HEK293 (cell line): ENCODE measurements around the gene ERGIC1.
A peak's percentile ranks its signal among the peaks of the same experiment; 100 is the strongest.

Source experiments
- CTCF ChIA-PET: fragments of 350-600 bp; formaldehyde crosslinking; extraction: SDS; loops from one replicate; lab custom pipeline; 2021; ENCODE audit warnings: antibody characterized with exemption; lab: Yijun Ruan, JAX
- POLR2A ChIA-PET: fragments of 300-600 bp; formaldehyde crosslinking; extraction: SDS; loops from one replicate; lab custom pipeline; 2020; ENCODE audit warnings: antibody characterized with exemption, inconsistent platforms; lab: Yijun Ruan, JAX
- H3K27ac ChIP-seq: fragments of 200-500 bp; sonication (Bioruptor generic); 2 replicates; pipeline ENCODE4 v1.5.1; 2014; ENCODE audit warnings: low read depth, low read length, control low read depth, inconsistent platforms; ENCODE audit errors: extremely low read depth
- H3K36me3 ChIP-seq, 2 experiments: fragments of 200-500 bp in 1 of 2; sonication (Bioruptor generic) in 1 of 2; 1 replicate in 1 of 2; 2 replicates in 1 of 2; pipeline ENCODE4 v1.5.1; 2014 to 2017; ENCODE audit warnings: inconsistent platforms in 2 of 2, low read length in 2 of 2; ENCODE audit not compliant: control insufficient read depth in 2 of 2, insufficient read depth in 1 of 2
- H3K4me1 ChIP-seq: fragments of 200-500 bp; sonication (Bioruptor generic); 2 replicates; pipeline ENCODE4 v1.5.1; 2014; ENCODE audit warnings: mild to moderate bottlenecking, low read length, inconsistent platforms; ENCODE audit not compliant: control insufficient read depth, insufficient read depth
- H3K4me3 ChIP-seq: 2 replicates; pipeline ENCODE4 v1.5.1; 2011; ENCODE audit warnings: low read depth, mild to moderate bottlenecking, control low read depth, low read length, moderate library complexity
- H3K9me3 ChIP-seq: fragments of 200-500 bp; sonication (Bioruptor generic); 2 replicates; pipeline ENCODE4 v1.5.1; 2014; ENCODE audit warnings: low read depth, low read length, inconsistent platforms; ENCODE audit not compliant: control insufficient read depth, insufficient read depth
- EGR2 ChIP-seq: fragments of 450-650 bp; formaldehyde crosslinking; IDR thresholded peaks from 2 replicates; pipeline ENCODE4 v1.5.1; 2016; ENCODE audit warnings: low read depth, missing biosample characterization, missing genetic modification characterization
- FEZF1 ChIP-seq: fragments of 450-650 bp; formaldehyde crosslinking; IDR thresholded peaks from 2 replicates; pipeline ENCODE4 v1.5.1; 2016; ENCODE audit warnings: missing biosample characterization, missing genetic modification characterization
- GLI4 ChIP-seq: fragments of 450-650 bp; formaldehyde crosslinking; IDR thresholded peaks from 2 replicates; pipeline ENCODE4 v1.5.1; 2016; ENCODE audit warnings: missing biosample characterization, missing genetic modification characterization
- GLIS1 ChIP-seq: fragments of 450-650 bp; formaldehyde crosslinking; IDR thresholded peaks from 2 replicates; pipeline ENCODE4 v1.5.1; 2016; ENCODE audit warnings: missing biosample characterization, missing genetic modification characterization
- GLIS2 ChIP-seq: fragments of 450-650 bp; formaldehyde crosslinking; IDR thresholded peaks from 2 replicates; pipeline ENCODE4 v1.5.1; 2016; ENCODE audit warnings: missing biosample characterization, missing genetic modification characterization
- SP2 ChIP-seq: fragments of 450-650 bp; formaldehyde crosslinking; IDR thresholded peaks from 2 replicates; pipeline ENCODE4 v1.5.1; 2016; ENCODE audit warnings: missing biosample characterization, missing genetic modification characterization
- TRIM28 ChIP-seq: IDR thresholded peaks from 2 replicates; pipeline ENCODE4 v1.6.1; 2011; ENCODE audit warnings: low read length, control low read depth, borderline replicate concordance
- YY1 ChIP-seq: fragments of 450-650 bp; formaldehyde crosslinking; IDR thresholded peaks from 2 replicates; pipeline ENCODE4 v1.5.1; 2018; ENCODE audit warnings: missing biosample characterization, missing genetic modification characterization
- ZBTB20 ChIP-seq: fragments of 450-650 bp; formaldehyde crosslinking; IDR thresholded peaks from 2 replicates; pipeline ENCODE4 v1.5.1; 2016; ENCODE audit warnings: missing biosample characterization, missing genetic modification characterization
- ZFHX2 ChIP-seq: fragments of 450-650 bp; formaldehyde crosslinking; conservative IDR thresholded peaks from 2 replicates; pipeline ENCODE4 v1.5.1; 2016; ENCODE audit warnings: missing biosample characterization, missing genetic modification characterization
- ZNF19 ChIP-seq: fragments of 450-650 bp; formaldehyde crosslinking; IDR thresholded peaks from 2 replicates; pipeline ENCODE4; 2016; ENCODE audit warnings: missing biosample characterization, missing genetic modification characterization, low read depth
- ZNF202 ChIP-seq: fragments of 450-650 bp; formaldehyde crosslinking; IDR thresholded peaks from 2 replicates; pipeline ENCODE4 v1.5.1; 2016; ENCODE audit warnings: missing biosample characterization, missing genetic modification characterization, borderline replicate concordance
- ZNF292 ChIP-seq: fragments of 450-650 bp; formaldehyde crosslinking; IDR thresholded peaks from 2 replicates; pipeline ENCODE4 v1.5.1; 2016; ENCODE audit warnings: low read depth, missing biosample characterization, missing genetic modification characterization, borderline replicate concordance
- ZNF335 ChIP-seq: fragments of 450-650 bp; formaldehyde crosslinking; conservative IDR thresholded peaks from 2 replicates; pipeline ENCODE4 v1.5.1; 2016; ENCODE audit warnings: missing biosample characterization, missing genetic modification characterization
- ZNF350 ChIP-seq: fragments of 450-650 bp; formaldehyde crosslinking; IDR thresholded peaks from 2 replicates; pipeline ENCODE4 v1.5.0; 2017; ENCODE audit warnings: missing biosample characterization, mild to moderate bottlenecking, missing genetic modification characterization
- ZNF354C ChIP-seq: fragments of 450-650 bp; formaldehyde crosslinking; IDR thresholded peaks from 2 replicates; pipeline ENCODE4 v1.5.1; 2016; ENCODE audit warnings: missing biosample characterization, missing genetic modification characterization, low read depth, borderline replicate concordance
- ZNF394 ChIP-seq: fragments of 450-650 bp; formaldehyde crosslinking; IDR thresholded peaks from 2 replicates; pipeline ENCODE4 v1.5.1; 2016; ENCODE audit warnings: missing biosample characterization, missing genetic modification characterization, mild to moderate bottlenecking, moderate library complexity, borderline replicate concordance
- ZNF416 ChIP-seq: fragments of 450-650 bp; formaldehyde crosslinking; IDR thresholded peaks from 2 replicates; pipeline ENCODE4 v1.5.1; 2016; ENCODE audit warnings: missing biosample characterization, missing genetic modification characterization
- ZNF529 ChIP-seq: fragments of 450-650 bp; formaldehyde crosslinking; IDR thresholded peaks from 2 replicates; pipeline ENCODE4 v1.5.1; 2017; ENCODE audit warnings: missing genetic modification characterization, missing biosample characterization; ENCODE audit not compliant: insufficient replicate concordance
- ZNF561 ChIP-seq: fragments of 450-650 bp; IDR thresholded peaks from 2 replicates; pipeline ENCODE4 v1.5.1; 2018; ENCODE audit warnings: missing biosample characterization, missing genetic modification characterization, borderline replicate concordance
- ZNF600 ChIP-seq: fragments of 450-650 bp; formaldehyde crosslinking; IDR thresholded peaks from 2 replicates; pipeline ENCODE4 v1.5.1; 2016; ENCODE audit warnings: missing biosample characterization, missing genetic modification characterization
- ZNF623 ChIP-seq: fragments of 450-650 bp; formaldehyde crosslinking; IDR thresholded peaks from 2 replicates; pipeline ENCODE4 v1.5.1; 2016; ENCODE audit warnings: missing biosample characterization, missing genetic modification characterization
- ZNF792 ChIP-seq: fragments of 450-650 bp; formaldehyde crosslinking; IDR thresholded peaks from 2 replicates; pipeline ENCODE4 v1.5.1; 2016; ENCODE audit warnings: missing biosample characterization, missing genetic modification characterization
- ZXDB ChIP-seq: fragments of 450-650 bp; formaldehyde crosslinking; IDR thresholded peaks from 2 replicates; pipeline ENCODE4 v1.5.1; 2016; ENCODE audit warnings: missing biosample characterization, missing genetic modification characterization
- TF ChIP-seq, protein P1 (sequence below): fragments of 450-650 bp; formaldehyde crosslinking; IDR thresholded peaks from 2 replicates; pipeline ENCODE4 v1.5.1; 2016; ENCODE audit warnings: missing biosample characterization, missing genetic modification characterization, low read depth
- TF ChIP-seq, protein P2 (sequence below): fragments of 450-650 bp; formaldehyde crosslinking; IDR thresholded peaks from 2 replicates; pipeline ENCODE4 v1.5.1; 2016; ENCODE audit warnings: missing biosample characterization, missing genetic modification characterization
- TF ChIP-seq, protein P3 (sequence below): fragments of 450-650 bp; formaldehyde crosslinking; IDR thresholded peaks from 2 replicates; pipeline ENCODE4 v1.5.1; 2017; ENCODE audit warnings: missing biosample characterization, missing genetic modification characterization
- TF ChIP-seq, protein P4 (sequence below): fragments of 450-650 bp; formaldehyde crosslinking; conservative IDR thresholded peaks from 2 replicates; pipeline ENCODE4 v1.5.1; 2016; ENCODE audit warnings: low read depth, missing biosample characterization, missing genetic modification characterization

The ERGIC1 gene

DNA sequence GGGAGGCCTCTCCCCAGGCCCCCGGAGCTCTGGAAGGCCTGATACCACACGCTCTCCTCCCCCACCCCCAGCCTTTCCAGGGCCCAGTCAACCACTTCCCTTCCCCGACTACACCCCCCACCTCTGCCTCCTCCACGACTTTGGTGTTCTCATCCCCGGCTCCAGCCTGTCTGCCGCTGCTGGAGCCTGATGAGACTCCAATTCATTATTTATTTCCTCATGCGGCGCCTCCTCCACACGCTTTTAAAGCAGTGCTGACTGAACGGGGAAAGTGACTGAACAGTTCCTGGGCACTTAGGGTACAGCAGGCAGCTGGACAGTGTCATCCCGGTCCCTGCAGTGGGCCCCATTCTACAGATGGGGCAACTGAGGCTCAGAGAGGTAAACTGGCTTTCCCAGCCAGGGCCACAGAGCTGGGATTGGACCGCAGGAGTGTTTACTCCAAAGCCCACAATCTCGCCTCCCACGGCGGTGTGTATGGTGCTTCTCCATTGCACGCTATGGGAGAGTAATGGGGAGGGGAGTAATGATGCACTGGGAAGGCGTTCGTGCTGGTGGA, 109.3 kb downstream of the ERGIC1 start:
- H3K4me1 ChIP-seq: no peaks in the 10 kb centered on the region
- ChIA-PET POLR2A (no interaction called here), CTCF (interaction anchor here (0.7 to 3.1 kb wide), 5 partner anchors 12 to 236 kb away, joined by 3 to 11 read pairs (median 4); partner anchors contain the start of gene RPL26L1)
- H3K4me3 ChIP-seq: no peak overlapping the region
- H3K9me3 ChIP-seq: no peaks in the 10 kb centered on the region
- no peak overlapping the region for H3K27ac ChIP-seq
- peaks cover 0 to 12% of the 10 kb centered on the region in 2 experiments; a peak in 2 of 3 replicates for H3K36me3 ChIP-seq
- TF ChIP-seq ZNF623 (tag by site-specific recombination) (no peak), TRIM28 (peak; percentile 89), ZNF350 (no peak), ZXDB (tag by site-specific recombination) (no peak), ZNF792 (tag by site-specific recombination) (no peak), ZNF394 (no peak), ZNF354C (no peak), SP2 (tag by site-specific recombination) (no peak), ZNF600 (tag by site-specific recombination) (no peak), ZNF202 (tag by site-specific recombination) (no peak), ZNF529 (no peak), YY1 (no peak), GLIS1 (tag by site-specific recombination) (peak; percentile 92), ZFHX2 (tag by site-specific recombination) (peak; percentile 63), EGR2 (tag by site-specific recombination) (peak; percentile 65), ZNF292 (no peak), GLIS2 (peak; percentile 75), ZBTB20 (tag by site-specific recombination) (no peak), ZNF19 (tag by site-specific recombination) (no peak), ZNF335 (tag by site-specific recombination) (no peak), ZNF561 (tag by site-specific recombination) (no peak), ZNF416 (tag by site-specific recombination) (no peak), FEZF1 (tag by site-specific recombination) (no peak), GLI4 (tag by site-specific recombination) (no peak)
- TF ChIP-seq, protein P1, sequence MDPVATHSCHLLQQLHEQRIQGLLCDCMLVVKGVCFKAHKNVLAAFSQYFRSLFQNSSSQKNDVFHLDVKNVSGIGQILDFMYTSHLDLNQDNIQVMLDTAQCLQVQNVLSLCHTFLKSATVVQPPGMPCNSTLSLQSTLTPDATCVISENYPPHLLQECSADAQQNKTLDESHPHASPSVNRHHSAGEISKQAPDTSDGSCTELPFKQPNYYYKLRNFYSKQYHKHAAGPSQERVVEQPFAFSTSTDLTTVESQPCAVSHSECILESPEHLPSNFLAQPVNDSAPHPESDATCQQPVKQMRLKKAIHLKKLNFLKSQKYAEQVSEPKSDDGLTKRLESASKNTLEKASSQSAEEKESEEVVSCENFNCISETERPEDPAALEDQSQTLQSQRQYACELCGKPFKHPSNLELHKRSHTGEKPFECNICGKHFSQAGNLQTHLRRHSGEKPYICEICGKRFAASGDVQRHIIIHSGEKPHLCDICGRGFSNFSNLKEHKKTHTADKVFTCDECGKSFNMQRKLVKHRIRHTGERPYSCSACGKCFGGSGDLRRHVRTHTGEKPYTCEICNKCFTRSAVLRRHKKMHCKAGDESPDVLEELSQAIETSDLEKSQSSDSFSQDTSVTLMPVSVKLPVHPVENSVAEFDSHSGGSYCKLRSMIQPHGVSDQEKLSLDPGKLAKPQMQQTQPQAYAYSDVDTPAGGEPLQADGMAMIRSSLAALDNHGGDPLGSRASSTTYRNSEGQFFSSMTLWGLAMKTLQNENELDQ: no peak
- TF ChIP-seq, protein P2, sequence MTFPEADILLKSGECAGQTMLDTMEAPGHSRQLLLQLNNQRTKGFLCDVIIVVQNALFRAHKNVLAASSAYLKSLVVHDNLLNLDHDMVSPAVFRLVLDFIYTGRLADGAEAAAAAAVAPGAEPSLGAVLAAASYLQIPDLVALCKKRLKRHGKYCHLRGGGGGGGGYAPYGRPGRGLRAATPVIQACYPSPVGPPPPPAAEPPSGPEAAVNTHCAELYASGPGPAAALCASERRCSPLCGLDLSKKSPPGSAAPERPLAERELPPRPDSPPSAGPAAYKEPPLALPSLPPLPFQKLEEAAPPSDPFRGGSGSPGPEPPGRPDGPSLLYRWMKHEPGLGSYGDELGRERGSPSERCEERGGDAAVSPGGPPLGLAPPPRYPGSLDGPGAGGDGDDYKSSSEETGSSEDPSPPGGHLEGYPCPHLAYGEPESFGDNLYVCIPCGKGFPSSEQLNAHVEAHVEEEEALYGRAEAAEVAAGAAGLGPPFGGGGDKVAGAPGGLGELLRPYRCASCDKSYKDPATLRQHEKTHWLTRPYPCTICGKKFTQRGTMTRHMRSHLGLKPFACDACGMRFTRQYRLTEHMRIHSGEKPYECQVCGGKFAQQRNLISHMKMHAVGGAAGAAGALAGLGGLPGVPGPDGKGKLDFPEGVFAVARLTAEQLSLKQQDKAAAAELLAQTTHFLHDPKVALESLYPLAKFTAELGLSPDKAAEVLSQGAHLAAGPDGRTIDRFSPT: peak; percentile 93
- TF ChIP-seq, protein P3, sequence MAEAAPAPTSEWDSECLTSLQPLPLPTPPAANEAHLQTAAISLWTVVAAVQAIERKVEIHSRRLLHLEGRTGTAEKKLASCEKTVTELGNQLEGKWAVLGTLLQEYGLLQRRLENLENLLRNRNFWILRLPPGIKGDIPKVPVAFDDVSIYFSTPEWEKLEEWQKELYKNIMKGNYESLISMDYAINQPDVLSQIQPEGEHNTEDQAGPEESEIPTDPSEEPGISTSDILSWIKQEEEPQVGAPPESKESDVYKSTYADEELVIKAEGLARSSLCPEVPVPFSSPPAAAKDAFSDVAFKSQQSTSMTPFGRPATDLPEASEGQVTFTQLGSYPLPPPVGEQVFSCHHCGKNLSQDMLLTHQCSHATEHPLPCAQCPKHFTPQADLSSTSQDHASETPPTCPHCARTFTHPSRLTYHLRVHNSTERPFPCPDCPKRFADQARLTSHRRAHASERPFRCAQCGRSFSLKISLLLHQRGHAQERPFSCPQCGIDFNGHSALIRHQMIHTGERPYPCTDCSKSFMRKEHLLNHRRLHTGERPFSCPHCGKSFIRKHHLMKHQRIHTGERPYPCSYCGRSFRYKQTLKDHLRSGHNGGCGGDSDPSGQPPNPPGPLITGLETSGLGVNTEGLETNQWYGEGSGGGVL: no peak
- TF ChIP-seq, protein P4, sequence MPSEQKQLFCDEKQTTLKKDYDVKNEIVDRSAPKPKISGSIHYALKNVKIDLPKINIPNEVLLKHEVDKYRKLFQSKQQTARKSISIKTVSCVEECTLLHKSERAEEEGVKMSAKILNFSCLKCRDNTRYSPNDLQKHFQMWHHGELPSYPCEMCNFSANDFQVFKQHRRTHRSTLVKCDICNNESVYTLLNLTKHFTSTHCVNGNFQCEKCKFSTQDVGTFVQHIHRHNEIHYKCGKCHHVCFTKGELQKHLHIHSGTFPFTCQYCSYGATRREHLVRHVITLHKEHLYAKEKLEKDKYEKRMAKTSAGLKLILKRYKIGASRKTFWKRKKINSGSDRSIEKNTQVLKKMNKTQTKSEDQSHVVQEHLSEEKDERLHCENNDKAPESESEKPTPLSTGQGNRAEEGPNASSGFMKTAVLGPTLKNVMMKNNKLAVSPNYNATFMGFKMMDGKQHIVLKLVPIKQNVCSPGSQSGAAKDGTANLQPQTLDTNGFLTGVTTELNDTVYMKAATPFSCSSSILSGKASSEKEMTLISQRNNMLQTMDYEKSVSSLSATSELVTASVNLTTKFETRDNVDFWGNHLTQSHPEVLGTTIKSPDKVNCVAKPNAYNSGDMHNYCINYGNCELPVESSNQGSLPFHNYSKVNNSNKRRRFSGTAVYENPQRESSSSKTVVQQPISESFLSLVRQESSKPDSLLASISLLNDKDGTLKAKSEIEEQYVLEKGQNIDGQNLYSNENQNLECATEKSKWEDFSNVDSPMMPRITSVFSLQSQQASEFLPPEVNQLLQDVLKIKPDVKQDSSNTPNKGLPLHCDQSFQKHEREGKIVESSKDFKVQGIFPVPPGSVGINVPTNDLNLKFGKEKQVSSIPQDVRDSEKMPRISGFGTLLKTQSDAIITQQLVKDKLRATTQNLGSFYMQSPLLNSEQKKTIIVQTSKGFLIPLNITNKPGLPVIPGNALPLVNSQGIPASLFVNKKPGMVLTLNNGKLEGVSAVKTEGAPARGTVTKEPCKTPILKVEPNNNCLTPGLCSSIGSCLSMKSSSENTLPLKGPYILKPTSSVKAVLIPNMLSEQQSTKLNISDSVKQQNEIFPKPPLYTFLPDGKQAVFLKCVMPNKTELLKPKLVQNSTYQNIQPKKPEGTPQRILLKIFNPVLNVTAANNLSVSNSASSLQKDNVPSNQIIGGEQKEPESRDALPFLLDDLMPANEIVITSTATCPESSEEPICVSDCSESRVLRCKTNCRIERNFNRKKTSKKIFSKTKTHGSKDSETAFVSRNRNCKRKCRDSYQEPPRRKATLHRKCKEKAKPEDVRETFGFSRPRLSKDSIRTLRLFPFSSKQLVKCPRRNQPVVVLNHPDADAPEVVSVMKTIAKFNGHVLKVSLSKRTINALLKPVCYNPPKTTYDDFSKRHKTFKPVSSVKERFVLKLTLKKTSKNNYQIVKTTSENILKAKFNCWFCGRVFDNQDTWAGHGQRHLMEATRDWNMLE (tag by site-specific recombination): no peak
